Measurements from ENCODE around the gene FILIP1L.

- TF ChIP-seq CTCF (IDR thresholded peaks at IDR 0.05) (no peak), POLR2A (IDR thresholded peaks at IDR 0.05) (no peak)
Observed at GRCh38 chr3:99954914-99955644, 159.2 kb downstream of the FILIP1L start.

All from thyroid gland (tissue), 4 donors.